ENCODE data around the gene TMEM256.

- TF ChIP-seq EP300 (IDR thresholded peaks at IDR 0.05) (no peak), POLR2AphosphoS5 (IDR thresholded peaks at IDR 0.05) (no peak), POLR2A (IDR thresholded peaks at IDR 0.05) (no peak)
- TF ChIP-seq, protein P1, sequence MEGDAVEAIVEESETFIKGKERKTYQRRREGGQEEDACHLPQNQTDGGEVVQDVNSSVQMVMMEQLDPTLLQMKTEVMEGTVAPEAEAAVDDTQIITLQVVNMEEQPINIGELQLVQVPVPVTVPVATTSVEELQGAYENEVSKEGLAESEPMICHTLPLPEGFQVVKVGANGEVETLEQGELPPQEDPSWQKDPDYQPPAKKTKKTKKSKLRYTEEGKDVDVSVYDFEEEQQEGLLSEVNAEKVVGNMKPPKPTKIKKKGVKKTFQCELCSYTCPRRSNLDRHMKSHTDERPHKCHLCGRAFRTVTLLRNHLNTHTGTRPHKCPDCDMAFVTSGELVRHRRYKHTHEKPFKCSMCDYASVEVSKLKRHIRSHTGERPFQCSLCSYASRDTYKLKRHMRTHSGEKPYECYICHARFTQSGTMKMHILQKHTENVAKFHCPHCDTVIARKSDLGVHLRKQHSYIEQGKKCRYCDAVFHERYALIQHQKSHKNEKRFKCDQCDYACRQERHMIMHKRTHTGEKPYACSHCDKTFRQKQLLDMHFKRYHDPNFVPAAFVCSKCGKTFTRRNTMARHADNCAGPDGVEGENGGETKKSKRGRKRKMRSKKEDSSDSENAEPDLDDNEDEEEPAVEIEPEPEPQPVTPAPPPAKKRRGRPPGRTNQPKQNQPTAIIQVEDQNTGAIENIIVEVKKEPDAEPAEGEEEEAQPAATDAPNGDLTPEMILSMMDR (IDR thresholded peaks at IDR 0.05), result no peak
Observed at GRCh38 chr17:7370853-7371252, 33.0 kb downstream of the TMEM256 start.
